ENCODE results near the gene ZBTB16. TPM values are rescaled to one million over a fixed set of nuclear protein-coding genes. Genes with fewer than 3 reads are reported as not detected.

The ZBTB16 gene
- total RNA-seq, 2 experiments from 2014 or later: 19.1 to 20.6 TPM

DNA sequence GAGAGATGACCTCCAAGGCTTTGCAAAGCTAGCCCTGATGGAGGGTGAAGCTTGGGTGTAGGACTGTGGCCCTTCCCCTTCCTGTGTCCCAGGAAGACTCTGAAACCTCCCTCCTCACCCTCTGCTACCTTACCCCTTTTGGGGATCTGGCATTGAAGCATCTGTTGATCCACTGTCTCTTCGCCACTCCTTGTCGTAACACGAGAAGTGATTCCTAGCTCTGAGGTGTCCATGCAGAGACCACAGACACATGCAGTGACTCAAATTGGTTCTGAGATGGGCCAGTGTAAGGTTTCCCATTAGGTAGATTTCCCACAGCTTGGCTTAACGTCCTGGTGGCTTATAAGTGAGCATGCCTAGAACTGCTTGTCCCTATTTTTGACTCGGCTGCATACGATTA is 101.4 kb downstream of the ZBTB16 start:
- Histone ChIP-seq H3K27me3 (ENCODE audit: control insufficient read depth in 1 of 2, insufficient read depth in 2 of 2, low read length in 2 of 2) (no peaks in the 10 kb centered on the region), H3K27ac (ENCODE audit: low read depth in 1 of 2, low read length in 2 of 2) (peak overlapping the region in 1 of 2 donors; percentile 55), H3K9me3 (ENCODE audit: control insufficient read depth in 1 of 2, insufficient read depth in 1 of 2, low read length in 2 of 2) (no peaks in the 10 kb centered on the region), H3K4me1 (ENCODE audit: insufficient read depth, low read length) (peaks cover 87% of the 10 kb centered on the region), H3K4me3 (ENCODE audit: low read length) (no peak overlapping the region), H3K36me3 (ENCODE audit: insufficient read depth, low read length) (no peaks in the 10 kb centered on the region)
- Mint-ChIP-seq H3K9me3 (no peaks in the 10 kb centered on the region), H3K27ac (peak overlapping the region; percentile 79), H3K4me1 (ENCODE audit: low read depth) (peaks cover 91% of the 10 kb centered on the region), H3K27me3 (no peaks in the 10 kb centered on the region), H3K36me3 (ENCODE audit: low read depth) (no peaks in the 10 kb centered on the region), H3K4me3 (peak overlapping the region; percentile 66)
- DNase-seq (no peak), ATAC-seq (ENCODE audit: poor library complexity) (no peak)
- intact Hi-C loops (cut with DNase I, micrococcal nuclease): loop anchor here (2.0 to 10.0 kb wide), 7 partner anchors 22 to 286 kb away; partner anchors contain the start of genes C11orf71 (in 1 of the 2), RBM7 (in 1 of the 2) and USP28 (in 1 of the 2)
- CTCF ChIA-PET: interaction anchor here (1.7 kb wide), 1 partner anchor 101 kb away, joined by 7 read pairs; no protein-coding TSS in a partner anchor
- POLR2A ChIA-PET: interaction anchor here (0.7 to 6.3 kb wide), 8 partner anchors 9 to 109 kb away, joined by 3 to 53 read pairs (median 6); no protein-coding TSS in a partner anchor
- no peak for TF ChIP-seq CTCF (IDR thresholded peaks at IDR 0.05)

- Mint-ChIP-seq H3K9me3 (no peaks in the 10 kb centered on the region), H3K4me1 (ENCODE audit: low read depth) (peaks cover 97% of the 10 kb centered on the region), H3K27ac (peak overlapping the region; percentile 79), H3K36me3 (ENCODE audit: low read depth) (no peaks in the 10 kb centered on the region), H3K4me3 (peak overlapping the region; percentile 30), H3K27me3 (no peaks in the 10 kb centered on the region)
- H3K4me1 ChIP-seq (ENCODE audit: insufficient read depth, low read length): peaks cover 90% of the 10 kb centered on the region
- no peak for TF ChIP-seq CTCF (IDR thresholded peaks at IDR 0.05)
- CTCF ChIA-PET: no interaction called here
- DNase-seq (no peak), ATAC-seq (ENCODE audit: poor library complexity) (no peak)
- no peak overlapping the region for H3K27ac ChIP-seq (ENCODE audit: low read depth in 1 of 2, low read length in 2 of 2)
- no peaks in the 10 kb centered on the region for H3K36me3 ChIP-seq (ENCODE audit: insufficient read depth, low read length)
- intact Hi-C loops (cut with DNase I, micrococcal nuclease): loop anchor here (2.0 to 10.0 kb wide), 7 partner anchors 21 to 287 kb away; partner anchors contain the start of genes C11orf71 (in 1 of the 2), RBM7 (in 1 of the 2) and USP28 (in 1 of the 2)
- H3K4me3 ChIP-seq (ENCODE audit: low read length): no peak overlapping the region
- POLR2A ChIA-PET: interaction anchor here (0.7 to 6.3 kb wide), 4 partner anchors 8 to 32 kb away, joined by 3 to 53 read pairs (median 35); no protein-coding TSS in a partner anchor
- no peaks in the 10 kb centered on the region for H3K9me3 ChIP-seq (ENCODE audit: control insufficient read depth in 1 of 2, insufficient read depth in 1 of 2, low read length in 2 of 2)
- no peaks in the 10 kb centered on the region for H3K27me3 ChIP-seq (ENCODE audit: control insufficient read depth in 1 of 2, insufficient read depth in 2 of 2, low read length in 2 of 2)
Measured at GRCh38 chr11:114161486-114162250, 102.2 kb downstream of the ZBTB16 start.

DNA sequence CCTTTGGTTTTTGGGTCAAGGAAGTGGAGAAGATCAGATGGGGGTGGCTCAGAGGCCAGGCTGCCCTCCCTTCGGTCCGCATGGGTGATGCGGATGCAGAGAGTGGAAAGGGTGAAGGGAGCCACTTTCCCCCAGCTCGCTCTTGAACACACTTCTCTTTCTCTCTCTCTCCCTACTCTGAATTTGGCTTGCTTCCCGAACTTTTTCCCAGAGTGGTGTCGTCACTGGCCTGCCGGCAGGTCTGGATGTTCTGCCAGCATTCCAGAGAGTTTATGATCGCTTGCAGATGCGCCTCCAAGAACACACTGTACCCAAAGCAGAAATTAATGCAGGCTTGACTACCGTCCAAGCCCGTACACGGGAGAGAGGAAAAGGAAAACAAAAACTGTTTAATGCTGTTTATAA is 103.2 kb downstream of the ZBTB16 start:
- intact Hi-C loops (cut with DNase I, micrococcal nuclease): loop anchor here (5.0 to 10.0 kb wide), 5 partner anchors 35 to 288 kb away; partner anchors contain the start of genes C11orf71 (in 1 of the 2), RBM7 (in 1 of the 2) and USP28 (in 1 of the 2)
- no peaks in the 10 kb centered on the region for H3K27me3 Mint-ChIP-seq
- no peak for ATAC-seq (ENCODE audit: poor library complexity)
- CTCF ChIA-PET: no interaction called here
- H3K36me3 Mint-ChIP-seq (ENCODE audit: low read depth): no peaks in the 10 kb centered on the region
- H3K4me3 Mint-ChIP-seq: no peak overlapping the region
- Histone ChIP-seq H3K9me3 (ENCODE audit: control insufficient read depth in 1 of 2, insufficient read depth in 1 of 2, low read length in 2 of 2) (no peaks in the 10 kb centered on the region), H3K36me3 (ENCODE audit: insufficient read depth, low read length) (no peaks in the 10 kb centered on the region), H3K27me3 (ENCODE audit: control insufficient read depth in 1 of 2, insufficient read depth in 2 of 2, low read length in 2 of 2) (no peaks in the 10 kb centered on the region), H3K4me1 (ENCODE audit: insufficient read depth, low read length) (peaks cover 89% of the 10 kb centered on the region), H3K27ac (ENCODE audit: low read depth in 1 of 2, low read length in 2 of 2) (no peak overlapping the region), H3K4me3 (ENCODE audit: low read length) (no peak overlapping the region)
- TF ChIP-seq CTCF (IDR thresholded peaks at IDR 0.05): no peak
- POLR2A ChIA-PET: interaction anchor here (1.0 to 6.3 kb wide), 2 partner anchors 9 to 20 kb away, joined by 3 to 49 read pairs; no protein-coding TSS in a partner anchor
- peaks cover 98% of the 10 kb centered on the region for H3K4me1 Mint-ChIP-seq (ENCODE audit: low read depth)
- no peak overlapping the region for H3K27ac Mint-ChIP-seq
- DNase-seq: no peak
- no peaks in the 10 kb centered on the region for H3K9me3 Mint-ChIP-seq
